Right atrium auricular region (tissue), 2 donors: ENCODE results near the gene SH3BP4. TPM values are rescaled to one million over a fixed set of nuclear protein-coding genes. Genes with fewer than 3 reads are reported as not detected.
A peak's percentile ranks its signal among the peaks of the same experiment; 100 is the strongest.

Source experiments
- DNase-seq: peaks from one replicate; pipeline ENCODE4 v3.0.0-alpha.2; 2019; ENCODE audit warnings: low spot score
- H3K27ac ChIP-seq, 2 donors: fragments of 200-600 bp; sonication (generic); 1 replicate in 1 of 2; 2 replicates in 1 of 2; pipeline ENCODE4 v1.5.1; 2016 to 2019
- H3K27me3 ChIP-seq, 2 donors: fragments of 200-600 bp; sonication (generic); one replicate each; pipeline versions ENCODE4 v1.5.1 to v1.6.0; 2017 to 2019
- H3K36me3 ChIP-seq: fragments of 200-600 bp; sonication (generic); one replicate; pipeline ENCODE4 v1.5.1; 2016
- H3K4me1 ChIP-seq, 2 donors: fragments of 200-600 bp; sonication (generic); one replicate each; pipeline versions ENCODE4 v1.5.1 to v1.6.0; 2017 to 2019
- H3K4me3 ChIP-seq, 2 donors: fragments of 200-600 bp; sonication (generic); 1 replicate in 1 of 2; 2 replicates in 1 of 2; pipeline ENCODE4 v1.5.1; 2017 to 2019; ENCODE audit warnings: mild to moderate bottlenecking in 1 of 2, moderate library complexity in 1 of 2
- H3K9me3 ChIP-seq, 2 donors: fragments of 200-600 bp; sonication (generic); one replicate each; pipeline ENCODE4 v1.5.1; 2019
- total RNA-seq, 2 donors: library from RNA; depleted of rRNA; stranded (reverse); fragments of >200 nt; gene quantifications; one replicate each; pipeline ENCODE4 v1.1.0, GENCODE V29; 2016
- TF ChIP-seq, protein P1 (sequence below), 2 donors: fragments of 200-600 bp; sonication (generic); IDR thresholded peaks; one replicate each; pipeline ENCODE4 v1.5.1; 2019; ENCODE audit warnings: antibody characterized with exemption in 2 of 2

SH3BP4 gene
- total RNA-seq, 2 donors from 2014 or later, result 27.2 to 34.5 TPM

DNA sequence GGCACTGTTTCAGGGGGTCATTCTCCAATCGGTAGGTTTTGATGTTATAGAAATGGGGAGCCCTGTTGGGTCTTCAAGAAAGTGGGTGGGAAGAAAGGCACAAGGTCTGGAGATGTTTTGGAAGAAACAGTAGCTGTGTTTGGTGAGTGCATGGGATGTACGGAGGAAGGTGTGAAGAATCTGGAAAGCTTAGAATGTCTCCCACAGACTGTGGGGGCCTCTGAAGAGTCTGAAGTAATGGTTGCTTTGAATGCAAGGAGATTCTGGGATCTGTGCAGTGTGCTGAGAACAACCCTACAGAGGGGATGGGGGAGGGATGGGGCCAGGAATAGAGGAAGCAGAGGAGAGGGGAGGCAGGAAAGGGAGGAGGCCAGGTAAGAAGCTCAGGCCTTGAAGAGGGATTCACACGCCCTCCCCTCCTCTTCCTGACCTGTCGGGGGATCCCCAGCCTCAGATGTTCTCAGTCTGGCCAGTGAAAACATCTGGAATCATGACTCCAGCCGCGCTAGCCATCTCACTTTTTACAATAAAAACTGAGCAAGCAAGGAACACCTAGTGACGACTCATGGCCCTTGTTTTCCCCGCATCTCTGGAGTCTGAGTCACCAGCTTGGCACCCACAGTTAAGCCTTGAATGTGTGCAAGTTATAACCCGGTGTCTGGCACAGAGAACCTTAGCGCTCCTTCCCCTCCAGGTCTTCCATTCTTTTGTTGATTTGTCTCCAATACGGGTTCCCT, 74.2 kb downstream of the SH3BP4 start:
- Histone ChIP-seq H3K36me3 (no peaks in the 10 kb centered on the region), H3K4me1 (peaks cover 0 to 65% of the 10 kb centered on the region in 2 donors), H3K9me3 (no peaks in the 10 kb centered on the region), H3K27ac (no peak overlapping the region), H3K27me3 (no peaks in the 10 kb centered on the region), H3K4me3 (no peak overlapping the region)
- TF ChIP-seq, protein P1, sequence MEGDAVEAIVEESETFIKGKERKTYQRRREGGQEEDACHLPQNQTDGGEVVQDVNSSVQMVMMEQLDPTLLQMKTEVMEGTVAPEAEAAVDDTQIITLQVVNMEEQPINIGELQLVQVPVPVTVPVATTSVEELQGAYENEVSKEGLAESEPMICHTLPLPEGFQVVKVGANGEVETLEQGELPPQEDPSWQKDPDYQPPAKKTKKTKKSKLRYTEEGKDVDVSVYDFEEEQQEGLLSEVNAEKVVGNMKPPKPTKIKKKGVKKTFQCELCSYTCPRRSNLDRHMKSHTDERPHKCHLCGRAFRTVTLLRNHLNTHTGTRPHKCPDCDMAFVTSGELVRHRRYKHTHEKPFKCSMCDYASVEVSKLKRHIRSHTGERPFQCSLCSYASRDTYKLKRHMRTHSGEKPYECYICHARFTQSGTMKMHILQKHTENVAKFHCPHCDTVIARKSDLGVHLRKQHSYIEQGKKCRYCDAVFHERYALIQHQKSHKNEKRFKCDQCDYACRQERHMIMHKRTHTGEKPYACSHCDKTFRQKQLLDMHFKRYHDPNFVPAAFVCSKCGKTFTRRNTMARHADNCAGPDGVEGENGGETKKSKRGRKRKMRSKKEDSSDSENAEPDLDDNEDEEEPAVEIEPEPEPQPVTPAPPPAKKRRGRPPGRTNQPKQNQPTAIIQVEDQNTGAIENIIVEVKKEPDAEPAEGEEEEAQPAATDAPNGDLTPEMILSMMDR (IDR thresholded peaks at IDR 0.05), result no peak
- DNase-seq, result no peak

DNA sequence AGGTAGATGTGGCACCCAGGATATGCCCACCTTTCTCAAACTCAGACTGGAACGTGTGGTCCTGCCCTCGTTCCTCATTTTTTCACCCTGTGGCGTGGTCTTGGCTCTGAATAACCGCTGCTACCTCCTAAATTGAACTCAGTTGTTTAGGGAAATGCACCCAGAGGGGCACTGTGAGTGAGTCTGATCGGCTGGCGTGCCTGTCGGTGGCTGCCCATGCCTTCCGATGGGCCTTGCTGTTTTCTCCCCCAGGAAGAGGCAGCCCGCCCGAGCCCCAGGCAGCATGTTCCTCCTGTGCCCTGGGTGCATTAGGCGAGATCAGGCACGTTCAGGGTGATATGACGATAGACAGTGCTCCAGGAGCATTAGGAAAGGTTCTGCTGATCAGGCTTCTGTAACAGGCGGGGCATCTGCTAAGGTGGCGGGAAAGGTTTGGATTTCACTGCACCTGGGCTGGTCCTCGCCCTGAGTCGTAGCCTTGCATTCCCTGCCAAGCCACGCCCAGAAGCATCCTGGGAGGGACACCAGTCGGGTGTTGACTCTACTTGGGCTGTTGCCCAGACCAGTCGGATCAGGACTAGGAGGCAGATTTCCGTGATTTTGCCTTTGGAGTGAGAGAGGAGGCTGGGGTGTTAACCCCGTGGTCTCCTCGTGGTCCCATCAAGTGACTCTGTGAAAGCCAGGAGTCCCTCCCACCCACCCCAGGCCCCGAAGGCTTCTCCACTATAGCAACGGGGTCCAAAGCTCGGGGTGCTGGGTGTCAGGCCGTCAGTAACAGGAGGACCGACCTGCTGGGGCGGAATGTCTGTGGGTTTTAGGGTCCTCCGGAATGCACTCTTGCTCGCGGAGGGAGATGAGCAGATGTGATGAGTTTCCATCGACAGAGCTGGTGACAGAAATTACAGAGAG, 75.1 kb downstream of the SH3BP4 start:
- Histone ChIP-seq H3K27me3 (no peaks in the 10 kb centered on the region), H3K27ac (peak overlapping the region in 1 of 2 donors; percentile 16), H3K9me3 (no peaks in the 10 kb centered on the region), H3K4me1 (peaks cover 0 to 65% of the 10 kb centered on the region in 2 donors), H3K36me3 (no peaks in the 10 kb centered on the region), H3K4me3 (peak overlapping the region in 1 of 2 donors; percentile 3)
- TF ChIP-seq, protein P1 (IDR thresholded peaks at IDR 0.05), result no peak
- no peak for DNase-seq

DNA sequence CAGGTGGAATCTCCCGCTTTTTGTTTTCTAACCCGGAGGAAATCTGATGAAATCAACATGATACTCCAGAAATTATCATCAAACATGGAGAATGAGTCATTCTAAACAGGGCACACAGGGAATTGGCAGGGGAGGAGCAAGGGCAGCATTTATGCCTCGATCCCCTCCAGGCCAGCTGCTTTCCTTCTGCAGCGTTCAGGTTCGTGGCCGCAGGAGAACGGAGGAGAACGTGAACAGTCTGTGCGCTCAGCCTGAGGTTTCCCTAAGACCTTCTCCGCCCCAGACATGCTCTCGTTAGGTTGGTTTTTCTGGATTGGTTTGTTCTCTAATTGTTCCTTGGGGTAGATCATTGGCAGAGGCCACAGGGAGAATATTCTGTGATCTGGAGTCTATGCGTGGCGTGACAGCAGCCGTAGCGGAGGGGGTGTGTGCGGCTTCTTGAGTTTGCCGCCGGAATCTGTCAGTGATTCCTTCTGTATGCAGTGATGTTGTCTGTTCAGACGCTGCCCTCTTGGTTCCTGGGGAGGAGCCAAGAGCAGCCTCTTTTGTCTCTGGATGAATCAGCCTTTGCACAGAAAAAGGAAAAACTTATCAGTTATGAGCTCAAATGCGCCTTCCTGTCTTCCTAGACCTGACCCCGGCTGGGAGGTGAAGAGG, 75.9 kb downstream of the SH3BP4 start:
- Histone ChIP-seq H3K27ac (peak overlapping the region in 1 of 2 donors; percentile 16), H3K4me1 (peaks cover 0 to 65% of the 10 kb centered on the region in 2 donors)

DNA sequence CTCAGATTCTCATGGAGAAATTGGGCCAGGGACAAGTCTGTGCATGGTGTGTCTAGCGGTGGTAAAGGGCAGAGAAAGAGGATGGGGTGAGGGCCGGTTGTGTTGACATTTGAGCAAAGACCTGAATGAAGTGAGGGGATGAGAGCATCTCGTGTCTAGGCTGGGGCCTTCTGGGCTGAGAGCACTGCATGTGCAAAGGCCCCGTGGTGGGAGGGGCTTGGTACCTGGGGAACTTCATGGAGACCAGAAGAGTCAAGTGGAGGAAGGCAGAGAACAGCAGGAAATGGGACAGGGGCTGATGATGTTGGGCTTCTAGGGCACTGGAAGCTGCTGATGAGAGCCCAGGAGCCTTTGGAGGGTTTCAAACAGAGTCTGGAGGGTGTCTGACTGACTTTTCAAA, 76.8 kb downstream of the SH3BP4 start:
- H3K36me3 ChIP-seq, result no peaks in the 10 kb centered on the region
- peaks cover 0 to 65% of the 10 kb centered on the region in 2 donors for H3K4me1 ChIP-seq
- H3K9me3 ChIP-seq, result no peaks in the 10 kb centered on the region
- TF ChIP-seq, protein P1 (IDR thresholded peaks at IDR 0.05), result no peak
- DNase-seq, result no peak
- no peak overlapping the region for H3K27ac ChIP-seq
- H3K4me3 ChIP-seq, result no peak overlapping the region
- no peaks in the 10 kb centered on the region for H3K27me3 ChIP-seq

More for the DNA sequence above, 75.9 kb downstream of the SH3BP4 start:
- TF ChIP-seq, protein P1 (IDR thresholded peaks at IDR 0.05), result no peak
- H3K9me3 ChIP-seq, result no peaks in the 10 kb centered on the region
- H3K36me3 ChIP-seq, result no peaks in the 10 kb centered on the region
- no peaks in the 10 kb centered on the region for H3K27me3 ChIP-seq
- peak overlapping the region in 1 of 2 donors; percentile 3 for H3K4me3 ChIP-seq
- no peak for DNase-seq

DNA sequence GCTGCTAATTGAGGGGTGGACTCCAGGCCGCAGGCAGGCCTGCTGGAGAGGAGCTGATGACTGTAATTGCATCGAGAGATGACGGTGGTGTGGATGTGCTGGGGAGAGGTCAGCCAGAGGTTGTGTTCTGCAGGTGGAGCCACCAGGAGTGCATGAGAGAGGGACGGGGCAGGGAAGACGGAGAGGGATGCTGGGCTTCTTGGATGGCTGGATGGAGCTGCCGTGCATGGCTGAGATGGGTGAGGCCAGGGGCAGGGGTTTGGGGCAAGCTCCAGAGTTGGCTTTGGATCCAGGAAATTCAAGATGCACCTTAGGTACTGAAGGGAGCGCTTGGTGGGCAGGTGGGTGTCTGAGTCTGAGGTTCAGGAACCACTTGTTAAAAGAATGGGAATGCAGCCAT, 77.2 kb downstream of the SH3BP4 start:
- H3K27me3 ChIP-seq, result no peaks in the 10 kb centered on the region
- peaks cover 0 to 63% of the 10 kb centered on the region in 2 donors for H3K4me1 ChIP-seq
- H3K36me3 ChIP-seq, result no peaks in the 10 kb centered on the region
- no peak overlapping the region for H3K27ac ChIP-seq
- TF ChIP-seq, protein P1 (IDR thresholded peaks at IDR 0.05), result no peak
- H3K9me3 ChIP-seq, result no peaks in the 10 kb centered on the region
- no peak for DNase-seq
- H3K4me3 ChIP-seq, result no peak overlapping the region
